Stimulated activated CD8-positive, alpha-beta memory T cell treated with anti-CD3 and anti-CD28 coated beads, Interleukin-4, amount 100 ng/mL, for 4 hours (primary cell): Measurements from ENCODE around the gene LHX5.

Experiments
- DNase-seq, 2 donors: peaks; one replicate each; pipeline ENCODE4 v3.0.0-alpha.2; 2020; ENCODE audit warnings: low read depth in 2 of 2, low spot score in 1 of 2

Gene LHX5

DNA sequence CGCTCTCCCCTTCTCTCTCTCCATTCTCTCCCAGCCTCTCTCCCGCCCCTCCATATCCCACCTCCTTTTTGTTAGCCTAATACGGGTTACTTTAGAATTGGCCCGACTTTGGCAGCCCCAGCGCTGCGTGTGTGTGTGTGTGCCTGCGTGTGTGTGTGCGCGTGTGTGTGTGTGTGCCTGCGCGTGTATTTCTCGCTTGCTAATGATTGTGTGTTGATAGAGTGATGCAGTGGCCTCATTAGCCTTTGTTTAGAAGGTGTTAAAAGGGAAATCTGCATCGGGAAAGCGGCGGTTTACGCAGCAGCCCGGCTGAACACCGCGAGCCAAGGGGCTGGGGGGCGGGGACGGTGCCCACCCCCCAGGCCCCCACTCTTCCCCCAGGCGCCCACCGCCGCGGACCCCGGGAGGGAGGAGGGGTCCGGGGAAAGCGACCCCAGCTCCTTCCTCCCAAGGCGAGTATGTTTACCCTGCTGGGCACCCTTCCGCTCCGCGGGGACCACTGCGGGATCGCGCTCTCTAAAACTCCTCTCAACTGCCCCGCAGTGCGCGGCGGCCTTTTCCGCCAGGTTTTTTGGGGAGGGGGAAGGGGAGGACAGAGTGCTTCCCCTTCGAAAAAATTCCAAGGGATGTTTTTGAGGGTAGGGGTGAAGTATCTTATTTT is 6.8 kb upstream of the LHX5 start:
- no peak for DNase-seq

- DNase-seq, result no peak
Measured at GRCh38 chr12:113477842-113478215, 6.2 kb upstream of the LHX5 start.

DNA sequence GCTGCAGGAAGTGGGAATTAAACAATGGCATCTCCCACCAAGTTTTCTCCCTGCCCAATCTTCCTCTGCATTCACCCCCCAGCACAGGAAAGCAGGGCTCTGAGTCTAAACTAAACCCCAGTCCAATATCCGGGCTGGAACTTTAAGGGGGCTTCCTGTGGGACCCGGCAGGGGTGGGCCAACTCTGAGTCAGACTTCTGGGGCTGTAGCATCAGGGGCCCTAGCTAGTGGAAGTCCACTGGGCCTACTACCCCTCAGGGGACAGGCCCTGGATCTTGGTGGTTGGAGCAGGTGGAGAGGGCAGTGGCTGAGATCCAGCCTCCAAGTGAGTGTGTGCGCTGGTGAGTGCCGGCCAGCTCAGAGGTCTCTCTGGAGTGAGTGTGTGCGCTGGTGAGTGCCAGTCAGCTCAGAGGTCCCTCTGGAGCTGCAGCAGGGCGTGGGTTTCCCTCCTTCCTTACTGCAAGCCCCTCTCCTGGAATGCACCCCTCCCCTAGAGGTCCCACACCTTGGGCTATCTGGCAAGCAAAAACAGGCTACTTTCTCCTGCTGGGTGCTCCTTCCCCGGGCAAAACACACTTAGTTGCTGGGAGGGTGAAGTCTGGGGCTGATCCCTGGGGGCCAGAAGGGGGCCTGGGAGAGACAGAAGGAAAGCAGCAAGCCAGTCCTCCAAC is 5.6 kb upstream of the LHX5 start:
- no peak for DNase-seq

DNA sequence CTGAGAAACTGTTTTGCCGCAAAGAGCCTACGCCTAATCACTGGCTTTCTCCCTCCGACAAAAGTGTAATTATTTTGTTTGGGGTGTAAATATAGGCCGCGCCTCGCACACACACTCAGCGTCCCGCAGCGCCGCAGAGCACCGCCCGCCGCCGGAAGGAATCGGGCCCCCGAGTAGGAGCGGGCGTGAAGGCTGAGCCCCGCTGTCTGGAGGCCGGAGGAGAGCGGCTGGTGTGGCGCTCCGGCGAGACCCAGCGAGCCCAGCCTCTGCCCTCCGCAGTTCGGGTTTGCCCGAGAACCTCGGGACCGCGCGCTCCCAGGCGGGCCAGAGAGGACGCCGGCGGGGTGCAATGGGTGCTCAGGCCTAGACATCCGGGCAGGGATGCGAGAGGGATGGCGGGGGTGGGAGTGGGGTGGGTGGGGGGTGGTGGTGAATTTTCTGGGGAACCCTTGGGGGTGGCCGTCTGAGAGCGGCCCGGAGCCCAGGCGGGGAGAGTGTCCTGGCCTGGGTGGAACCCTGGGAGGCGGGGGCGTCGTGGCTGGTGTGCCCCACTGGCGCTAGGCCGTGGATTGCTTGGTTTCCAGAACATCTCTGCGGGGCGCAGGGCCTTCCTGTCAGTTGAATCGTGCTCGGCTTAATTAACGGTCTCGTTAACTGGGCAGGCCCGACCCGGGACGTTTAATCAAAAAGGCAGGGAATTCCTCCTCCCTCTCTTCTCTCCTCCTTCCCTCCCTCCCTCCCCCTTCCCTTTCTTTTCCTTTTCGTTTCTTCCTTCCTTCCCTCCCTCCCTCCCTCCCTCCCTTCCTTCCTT is 4.7 kb upstream of the LHX5 start:
- DNase-seq, result no peak

GRCh38 chr12:113475451-113476175 is 3.9 kb upstream of the LHX5 start:
- no peak for DNase-seq

GRCh38 chr12:113474635-113475436 is 3.2 kb upstream of the LHX5 start:
- DNase-seq, result no peak

- DNase-seq, result no peak
Measured at GRCh38 chr12:113473942-113474341, 2.3 kb upstream of the LHX5 start.

DNA sequence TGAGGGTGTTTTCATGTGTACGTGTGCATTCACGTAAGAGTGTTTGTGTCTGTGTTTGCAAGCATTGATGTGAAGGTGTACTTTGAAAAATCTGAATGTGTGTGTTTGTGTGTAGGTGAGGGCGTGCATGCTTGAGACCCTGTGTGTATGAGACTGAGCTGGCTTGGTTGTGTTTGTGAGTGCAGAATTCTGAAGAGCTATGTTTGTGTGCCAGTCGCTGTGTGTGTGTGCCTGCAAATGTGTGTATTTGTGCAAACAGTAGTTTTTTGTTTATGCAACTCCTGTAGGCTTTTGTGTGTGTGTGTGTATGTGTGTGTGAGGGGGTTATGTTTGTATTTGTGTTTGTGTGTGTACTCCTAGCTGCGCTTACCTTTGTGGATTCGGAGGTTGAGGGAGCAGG is 1.7 kb upstream of the LHX5 start:
- DNase-seq, result no peak

DNA sequence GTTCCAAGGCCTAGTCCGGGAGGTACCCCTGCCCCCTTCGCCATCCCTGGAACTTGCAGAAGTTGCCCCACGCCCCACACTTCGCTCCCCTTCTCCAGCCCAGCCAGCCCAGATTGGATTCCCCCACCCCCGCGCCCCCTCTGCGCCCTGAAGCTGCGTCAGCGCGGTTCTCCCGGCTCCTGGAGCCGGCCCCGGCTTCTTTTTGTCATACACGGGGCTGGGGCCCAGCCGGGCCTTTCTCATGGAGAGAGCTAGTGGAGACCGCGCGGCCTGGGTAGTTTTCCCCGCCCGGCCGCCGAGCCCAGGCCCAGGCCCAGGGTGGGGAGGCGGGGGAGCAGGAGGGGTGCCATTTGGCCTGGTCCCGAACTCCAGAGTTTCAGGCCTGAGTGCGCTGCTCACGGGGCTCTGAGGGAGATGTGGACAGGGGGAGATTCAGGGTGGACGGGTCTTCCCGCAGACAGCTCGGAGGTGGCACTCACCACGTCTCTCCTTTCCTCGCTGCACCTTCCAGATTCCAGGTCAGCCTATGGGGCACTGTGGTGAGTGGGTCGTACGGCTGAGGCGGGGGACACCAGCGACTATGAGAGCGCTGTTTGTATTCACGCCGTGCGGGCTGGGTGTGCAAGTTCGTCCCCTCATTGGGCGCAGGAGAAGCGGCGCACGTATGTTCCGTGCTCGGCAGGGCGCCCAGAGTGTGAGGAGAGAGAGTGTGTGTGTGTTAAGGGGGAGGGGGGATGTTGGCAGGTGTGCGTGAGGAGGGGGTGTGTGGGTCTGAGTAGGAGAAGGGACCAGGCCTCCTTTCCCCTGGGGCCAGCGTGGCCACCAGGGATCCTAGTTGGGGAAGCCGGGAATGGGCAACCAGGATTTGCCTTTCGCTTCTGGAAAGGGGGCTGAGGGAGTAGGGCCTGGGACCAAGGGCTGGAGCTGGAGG is 785 bp upstream of the LHX5 start:
- DNase-seq, result no peak

DNA sequence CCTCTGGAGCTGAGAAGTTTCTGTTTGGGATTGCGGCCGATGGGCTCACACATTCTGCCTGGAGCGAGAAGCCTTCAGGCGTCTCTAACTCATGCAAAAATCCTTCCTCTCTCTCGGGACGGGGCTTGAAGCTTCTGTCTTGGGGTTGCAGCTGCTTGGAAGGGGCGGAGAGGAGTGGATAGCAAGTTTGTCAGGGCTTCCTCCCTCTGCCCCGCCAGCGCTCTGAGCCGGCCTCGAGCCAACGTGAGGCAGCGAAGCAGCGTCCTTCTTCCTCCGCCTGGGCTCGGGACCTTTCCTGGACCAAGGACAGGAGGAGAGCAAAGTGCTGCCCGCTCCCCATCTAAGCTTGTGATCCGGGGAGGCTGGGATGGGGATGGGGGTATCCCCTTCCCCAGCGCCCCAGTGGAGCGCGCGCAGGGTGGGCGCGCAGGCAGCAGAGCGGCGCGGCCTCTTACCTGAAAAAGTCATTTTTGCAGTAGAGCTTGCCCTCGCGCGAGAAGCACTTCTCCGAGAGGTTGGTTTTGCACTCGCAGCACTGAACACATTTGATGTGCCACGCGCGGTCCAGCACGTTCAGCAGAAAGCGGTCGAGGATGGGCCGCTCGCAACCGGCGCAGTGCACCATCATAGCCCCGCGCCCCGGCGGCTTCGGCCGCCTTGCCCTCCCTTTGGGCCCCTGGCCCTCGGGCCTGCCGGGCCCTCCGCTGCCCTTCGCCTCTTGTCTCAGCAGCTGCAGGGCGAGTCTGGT is 626 bp downstream of the LHX5 start:
- DNase-seq, result no peak

GRCh38 chr12:113469949-113470743 is 1.5 kb downstream of the LHX5 start:
- no peak for DNase-seq

- DNase-seq, result no peak
Measured at GRCh38 chr12:113469224-113469948, 2.3 kb downstream of the LHX5 start.

- DNase-seq, result no peak
Measured at GRCh38 chr12:113468365-113469223, 3.1 kb downstream of the LHX5 start.

DNA sequence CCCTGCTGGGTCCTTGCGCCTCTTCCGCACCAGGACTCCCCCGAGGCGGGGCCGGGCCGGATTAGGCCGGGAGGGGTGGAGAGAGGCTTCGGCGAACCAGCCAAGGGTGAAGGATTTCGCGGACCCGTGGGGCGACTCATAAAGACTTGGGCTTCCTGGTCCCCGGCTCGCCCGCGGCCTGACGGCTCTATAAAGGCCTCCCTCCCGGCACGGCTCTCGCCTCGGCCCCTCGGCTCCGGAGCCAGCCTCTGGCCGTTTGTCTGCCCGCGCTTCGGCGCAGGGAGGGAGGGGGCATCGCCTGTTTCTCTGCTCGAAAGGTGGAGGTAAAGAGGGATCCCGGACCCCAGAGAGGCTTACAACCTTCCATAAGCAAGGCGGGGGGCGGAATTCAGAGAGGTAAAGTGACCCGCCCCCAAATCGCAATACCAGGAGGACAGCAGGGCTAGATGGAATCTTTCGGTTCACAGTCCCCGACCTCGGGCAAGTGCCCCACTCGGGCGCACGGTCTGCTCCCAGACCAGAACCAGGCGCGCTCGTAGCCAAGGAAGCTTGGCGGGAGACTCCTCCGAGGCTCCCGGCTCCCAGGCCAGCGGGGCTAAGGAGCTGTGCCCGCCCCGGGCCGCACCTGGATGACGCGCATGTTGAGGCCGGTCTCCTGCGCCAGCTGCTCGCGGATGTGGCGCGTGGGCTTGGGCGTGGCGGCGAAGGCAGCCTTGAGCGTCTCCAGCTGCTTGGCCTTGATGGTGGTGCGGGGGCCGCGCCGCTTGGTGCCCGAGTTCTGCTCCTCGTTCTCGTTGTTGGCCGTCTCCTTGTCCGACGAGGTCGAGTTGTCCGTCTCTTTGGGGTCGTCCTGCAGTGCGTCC is 3.9 kb downstream of the LHX5 start:
- DNase-seq, result no peak

DNA sequence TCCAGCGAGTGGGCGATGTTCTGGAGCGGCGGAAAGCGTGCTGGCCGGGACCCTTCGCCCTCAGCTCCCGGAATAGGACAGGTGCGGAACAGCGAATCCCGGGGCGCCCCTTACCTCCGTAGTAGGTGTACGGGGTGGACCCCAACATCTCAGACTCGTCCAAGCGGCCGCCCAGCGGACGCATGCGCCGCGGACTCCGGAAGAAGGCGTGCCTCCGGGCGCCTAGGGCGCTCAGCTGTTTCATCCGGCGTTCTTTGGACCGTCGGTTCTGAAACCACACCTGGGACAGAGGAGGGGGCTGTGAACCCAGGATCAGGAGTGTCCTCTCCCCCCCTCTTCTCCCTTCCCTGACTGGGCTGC is 4.5 kb downstream of the LHX5 start:
- DNase-seq, result no peak
